WTC11 (cell line): ENCODE measurements around the gene PLK2. TPM values are rescaled to one million over a fixed set of nuclear protein-coding genes. Genes with fewer than 3 reads are reported as not detected.

Source experiments
- ATAC-seq: fragments of 200-7000 bp; cut with Tn5 transposase; 2 replicates; pipeline ENCODE4 v1.10.0; 2021; ENCODE audit warnings: mild to moderate bottlenecking, moderate library complexity
- CTCF ChIA-PET: fragments of 300-600 bp; sonication (Branson Sonifier 250); formaldehyde crosslinking; loops from one replicate; lab custom pipeline; 2021; ENCODE audit warnings: antibody characterized with exemption; lab: Charles Lee
- POLR2A ChIA-PET: fragments of 350-600 bp; sonication (Branson Sonifier 250); formaldehyde crosslinking; loops from one replicate; lab custom pipeline; 2021; ENCODE audit warnings: antibody characterized with exemption; lab: Charles Lee
- DNase-seq: peaks from one replicate; pipeline ENCODE4 v3.0.0; 2021; ENCODE audit warnings: low spot score
- H3K27ac Mint-ChIP-seq: 2 replicates; pipeline ENCODE4 v1.8.0; 2021; ENCODE audit warnings: mixed read lengths
- H3K27me3 Mint-ChIP-seq: 2 replicates; pipeline ENCODE4 v1.8.0; 2021; ENCODE audit warnings: low read depth, mild to moderate bottlenecking, moderate library complexity, mixed read lengths
- H3K36me3 Mint-ChIP-seq: 2 replicates; pipeline ENCODE4 v1.8.0; 2021; ENCODE audit warnings: mixed read lengths
- H3K4me1 Mint-ChIP-seq: 2 replicates; pipeline ENCODE4 v1.8.0; 2022; ENCODE audit warnings: mixed read lengths
- H3K4me3 Mint-ChIP-seq: 2 replicates; pipeline ENCODE4 v1.8.0; 2021; ENCODE audit warnings: mild to moderate bottlenecking, moderate library complexity, mixed read lengths
- H3K9me3 Mint-ChIP-seq: 2 replicates; pipeline ENCODE4 v1.8.0; 2021; ENCODE audit warnings: mixed read lengths
- EMX1 ChIP-seq: fragments of 250-450 bp; sonication (Bioruptor Pico); IDR thresholded peaks from 2 replicates; pipeline ENCODE4 v1.8.0; 2021; ENCODE audit warnings: mild to moderate bottlenecking
- ETV6 ChIP-seq: sonication (generic); formaldehyde crosslinking; IDR thresholded peaks from 2 replicates; pipeline ENCODE4 v1.8.1; 2022; ENCODE audit warnings: mild to moderate bottlenecking, missing genetic modification reagents
- GTF2I ChIP-seq: fragments of 250-450 bp; sonication (Bioruptor Pico); conservative IDR thresholded peaks from 2 replicates; pipeline ENCODE4 v1.4.0; 2021; ENCODE audit warnings: mild to moderate bottlenecking
- NR3C1 ChIP-seq: sonication (generic); formaldehyde crosslinking; conservative IDR thresholded peaks from 2 replicates; pipeline ENCODE4 v1.8.1; 2023; ENCODE audit warnings: low read depth, mild to moderate bottlenecking, missing genetic modification reagents
- RELA ChIP-seq: sonication (generic); formaldehyde crosslinking; IDR thresholded peaks from 2 replicates; pipeline ENCODE4 v1.8.1; 2022; ENCODE audit warnings: missing genetic modification reagents, mild to moderate bottlenecking, borderline replicate concordance
- TEAD4 ChIP-seq: sonication (generic); formaldehyde crosslinking; IDR thresholded peaks from 2 replicates; pipeline ENCODE4 v1.8.0; 2022; ENCODE audit warnings: mild to moderate bottlenecking, missing genetic modification reagents
- ZBTB21 ChIP-seq: sonication (generic); formaldehyde crosslinking; IDR thresholded peaks from 2 replicates; pipeline ENCODE4 v1.8.1; 2023; ENCODE audit warnings: mild to moderate bottlenecking, missing genetic modification reagents, borderline replicate concordance
- ZNF416 ChIP-seq: fragments of 250-450 bp; sonication (Bioruptor Pico); IDR thresholded peaks from 2 replicates; pipeline ENCODE4 v1.9.0; 2021; ENCODE audit warnings: mild to moderate bottlenecking, inconsistent platforms
- ZNF423 ChIP-seq: fragments of 250-450 bp; sonication (Bioruptor Pico); IDR thresholded peaks from 2 replicates; pipeline ENCODE4 v2.1.2; 2022; ENCODE audit warnings: mild to moderate bottlenecking, moderate library complexity
- total RNA-seq: library from RNA; stranded (reverse); gene quantifications from 3 replicates; pipeline ENCODE4 v1.2.3, GENCODE V29; 2021
- TF ChIP-seq, protein P1 (sequence below): fragments of 250-450 bp; sonication (Bioruptor Pico); IDR thresholded peaks from 2 replicates; pipeline ENCODE4 v1.9.0; 2021; ENCODE audit warnings: mild to moderate bottlenecking
- TF ChIP-seq, protein P2 (sequence below): sonication (generic); formaldehyde crosslinking; IDR thresholded peaks from 2 replicates; pipeline ENCODE4 v1.8.0; 2023; ENCODE audit warnings: mild to moderate bottlenecking, missing genetic modification reagents
- TF ChIP-seq, protein P3 (sequence below): fragments of 200-600 bp; IDR thresholded peaks from 2 replicates; pipeline ENCODE4 v1.8.0; 2022; ENCODE audit warnings: antibody characterized with exemption
- TF ChIP-seq, protein P4 (sequence below): fragments of 250-450 bp; sonication (Bioruptor Pico); IDR thresholded peaks from 2 replicates; pipeline ENCODE4 v2.1.2; 2022; ENCODE audit warnings: mild to moderate bottlenecking, moderate library complexity
- TF ChIP-seq, protein P5 (sequence below): sonication (generic); formaldehyde crosslinking; IDR thresholded peaks from 2 replicates; pipeline ENCODE4 v1.8.0; 2023; ENCODE audit warnings: missing genetic modification reagents
- TF ChIP-seq, protein P6 (sequence below): sonication (generic); formaldehyde crosslinking; IDR thresholded peaks from 2 replicates; pipeline ENCODE4 v1.8.1; 2023; ENCODE audit warnings: mild to moderate bottlenecking, missing genetic modification reagents

Gene PLK2
- total RNA-seq, 1 experiment from 2014 or later, result 37.1 TPM

DNA sequence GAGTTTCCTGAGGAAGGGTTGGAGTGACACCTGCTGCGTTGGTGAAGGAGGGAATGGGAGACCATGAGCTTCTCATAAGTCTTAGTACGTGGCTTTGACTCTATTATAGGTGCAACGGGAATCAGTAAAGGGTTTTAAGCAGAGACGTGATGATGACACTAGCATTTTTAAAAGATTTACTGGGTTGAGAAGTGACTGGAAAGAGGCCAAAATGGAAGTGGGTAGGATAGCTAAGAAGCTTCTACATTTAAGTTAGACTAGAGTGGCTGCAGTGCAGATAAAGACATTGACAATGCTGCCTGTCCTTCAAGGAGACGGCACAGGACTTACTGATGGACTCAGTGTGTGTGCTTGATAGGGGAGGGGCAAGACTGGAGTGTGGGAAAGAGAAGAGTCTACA, 37.5 kb upstream of the PLK2 start (continued):
- TF ChIP-seq GTF2I (CRISPR knock-in tag), result no peak
- TF ChIP-seq ZBTB21 (CRISPR knock-in tag), result no peak
- TF ChIP-seq, protein P1, sequence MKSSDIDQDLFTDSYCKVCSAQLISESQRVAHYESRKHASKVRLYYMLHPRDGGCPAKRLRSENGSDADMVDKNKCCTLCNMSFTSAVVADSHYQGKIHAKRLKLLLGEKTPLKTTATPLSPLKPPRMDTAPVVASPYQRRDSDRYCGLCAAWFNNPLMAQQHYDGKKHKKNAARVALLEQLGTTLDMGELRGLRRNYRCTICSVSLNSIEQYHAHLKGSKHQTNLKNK (CRISPR knock-in tag), result no peak
- TF ChIP-seq, protein P2, sequence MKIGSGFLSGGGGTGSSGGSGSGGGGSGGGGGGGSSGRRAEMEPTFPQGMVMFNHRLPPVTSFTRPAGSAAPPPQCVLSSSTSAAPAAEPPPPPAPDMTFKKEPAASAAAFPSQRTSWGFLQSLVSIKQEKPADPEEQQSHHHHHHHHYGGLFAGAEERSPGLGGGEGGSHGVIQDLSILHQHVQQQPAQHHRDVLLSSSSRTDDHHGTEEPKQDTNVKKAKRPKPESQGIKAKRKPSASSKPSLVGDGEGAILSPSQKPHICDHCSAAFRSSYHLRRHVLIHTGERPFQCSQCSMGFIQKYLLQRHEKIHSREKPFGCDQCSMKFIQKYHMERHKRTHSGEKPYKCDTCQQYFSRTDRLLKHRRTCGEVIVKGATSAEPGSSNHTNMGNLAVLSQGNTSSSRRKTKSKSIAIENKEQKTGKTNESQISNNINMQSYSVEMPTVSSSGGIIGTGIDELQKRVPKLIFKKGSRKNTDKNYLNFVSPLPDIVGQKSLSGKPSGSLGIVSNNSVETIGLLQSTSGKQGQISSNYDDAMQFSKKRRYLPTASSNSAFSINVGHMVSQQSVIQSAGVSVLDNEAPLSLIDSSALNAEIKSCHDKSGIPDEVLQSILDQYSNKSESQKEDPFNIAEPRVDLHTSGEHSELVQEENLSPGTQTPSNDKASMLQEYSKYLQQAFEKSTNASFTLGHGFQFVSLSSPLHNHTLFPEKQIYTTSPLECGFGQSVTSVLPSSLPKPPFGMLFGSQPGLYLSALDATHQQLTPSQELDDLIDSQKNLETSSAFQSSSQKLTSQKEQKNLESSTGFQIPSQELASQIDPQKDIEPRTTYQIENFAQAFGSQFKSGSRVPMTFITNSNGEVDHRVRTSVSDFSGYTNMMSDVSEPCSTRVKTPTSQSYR (CRISPR knock-in tag), result no peak
- TF ChIP-seq ZNF423 (CRISPR knock-in tag), result no peak

DNA sequence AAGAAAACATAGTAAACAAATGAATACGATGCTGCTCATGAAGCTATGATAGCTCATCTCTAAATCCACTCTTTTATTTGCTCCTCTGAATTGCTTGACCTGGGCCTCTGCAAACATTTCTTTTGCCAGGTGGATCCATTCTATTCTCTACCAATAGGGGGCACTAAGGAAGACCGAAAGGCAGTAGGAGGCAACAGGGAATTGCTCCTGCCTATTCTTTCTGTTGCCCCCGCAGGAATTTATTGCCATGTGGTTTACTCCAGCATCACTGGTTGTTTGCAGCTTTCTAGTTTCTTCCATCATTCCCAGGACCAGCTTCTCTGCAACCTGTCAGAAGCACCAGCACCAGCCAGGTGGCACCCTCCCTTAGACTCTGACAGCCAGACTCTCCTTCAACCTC, 36.6 kb upstream of the PLK2 start:
- H3K36me3 Mint-ChIP-seq, result no peaks in the 10 kb centered on the region
- TF ChIP-seq, protein P3, sequence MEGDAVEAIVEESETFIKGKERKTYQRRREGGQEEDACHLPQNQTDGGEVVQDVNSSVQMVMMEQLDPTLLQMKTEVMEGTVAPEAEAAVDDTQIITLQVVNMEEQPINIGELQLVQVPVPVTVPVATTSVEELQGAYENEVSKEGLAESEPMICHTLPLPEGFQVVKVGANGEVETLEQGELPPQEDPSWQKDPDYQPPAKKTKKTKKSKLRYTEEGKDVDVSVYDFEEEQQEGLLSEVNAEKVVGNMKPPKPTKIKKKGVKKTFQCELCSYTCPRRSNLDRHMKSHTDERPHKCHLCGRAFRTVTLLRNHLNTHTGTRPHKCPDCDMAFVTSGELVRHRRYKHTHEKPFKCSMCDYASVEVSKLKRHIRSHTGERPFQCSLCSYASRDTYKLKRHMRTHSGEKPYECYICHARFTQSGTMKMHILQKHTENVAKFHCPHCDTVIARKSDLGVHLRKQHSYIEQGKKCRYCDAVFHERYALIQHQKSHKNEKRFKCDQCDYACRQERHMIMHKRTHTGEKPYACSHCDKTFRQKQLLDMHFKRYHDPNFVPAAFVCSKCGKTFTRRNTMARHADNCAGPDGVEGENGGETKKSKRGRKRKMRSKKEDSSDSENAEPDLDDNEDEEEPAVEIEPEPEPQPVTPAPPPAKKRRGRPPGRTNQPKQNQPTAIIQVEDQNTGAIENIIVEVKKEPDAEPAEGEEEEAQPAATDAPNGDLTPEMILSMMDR, result peak; percentile 66
- no peak for TF ChIP-seq ZNF416 (CRISPR knock-in tag)
- DNase-seq (no peak), ATAC-seq (peak; percentile 80)
- H3K4me3 Mint-ChIP-seq, result no peak overlapping the region
- POLR2A ChIA-PET, result interaction anchor here (1.0 kb wide), 1 partner anchor 86 kb away, joined by 4 read pairs; the partner anchor contains the start of gene RAB3C
- peaks cover 12% of the 10 kb centered on the region for H3K4me1 Mint-ChIP-seq
- H3K9me3 Mint-ChIP-seq, result no peaks in the 10 kb centered on the region
- CTCF ChIA-PET, result interaction anchor here (0.6 to 5.3 kb wide), 18 partner anchors 9 to 390 kb away, joined by 3 to 69 read pairs (median 4); no protein-coding TSS in a partner anchor
- no peaks in the 10 kb centered on the region; the same call in 1 of the 2 replicates for H3K27me3 Mint-ChIP-seq
- H3K27ac Mint-ChIP-seq, result no peak overlapping the region

DNA sequence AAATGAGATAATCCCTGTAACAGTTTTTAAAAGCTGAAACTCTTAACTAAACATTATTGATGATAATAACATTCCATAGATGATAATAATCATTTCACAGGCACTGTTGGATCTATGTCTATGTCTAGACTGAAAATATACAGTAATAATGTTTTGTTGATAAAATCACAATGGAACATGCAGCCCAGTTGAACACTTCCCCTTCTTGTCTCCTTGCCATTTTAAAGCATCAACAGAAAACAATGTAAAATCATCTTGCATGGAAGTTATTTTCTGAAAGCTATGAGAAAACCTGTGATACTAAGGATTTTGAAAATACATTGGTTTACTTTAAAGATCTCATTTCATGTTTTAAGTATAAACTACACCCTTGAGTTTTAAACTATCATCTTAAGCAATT, 33.3 kb upstream of the PLK2 start:
- TF ChIP-seq, protein P4, sequence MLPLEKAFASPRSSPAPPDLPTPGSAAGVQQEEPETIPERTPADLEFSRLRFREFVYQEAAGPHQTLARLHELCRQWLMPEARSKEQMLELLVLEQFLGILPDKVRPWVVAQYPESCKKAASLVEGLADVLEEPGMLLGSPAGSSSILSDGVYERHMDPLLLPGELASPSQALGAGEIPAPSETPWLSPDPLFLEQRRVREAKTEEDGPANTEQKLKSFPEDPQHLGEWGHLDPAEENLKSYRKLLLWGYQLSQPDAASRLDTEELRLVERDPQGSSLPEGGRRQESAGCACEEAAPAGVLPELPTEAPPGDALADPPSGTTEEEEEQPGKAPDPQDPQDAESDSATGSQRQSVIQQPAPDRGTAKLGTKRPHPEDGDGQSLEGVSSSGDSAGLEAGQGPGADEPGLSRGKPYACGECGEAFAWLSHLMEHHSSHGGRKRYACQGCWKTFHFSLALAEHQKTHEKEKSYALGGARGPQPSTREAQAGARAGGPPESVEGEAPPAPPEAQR (CRISPR knock-in tag), result no peak
- TF ChIP-seq EMX1 (CRISPR knock-in tag) (no peak), RELA (CRISPR knock-in tag) (no peak), NR3C1 (CRISPR knock-in tag) (no peak), ETV6 (CRISPR knock-in tag) (no peak), TEAD4 (no peak)
- TF ChIP-seq, protein P5, sequence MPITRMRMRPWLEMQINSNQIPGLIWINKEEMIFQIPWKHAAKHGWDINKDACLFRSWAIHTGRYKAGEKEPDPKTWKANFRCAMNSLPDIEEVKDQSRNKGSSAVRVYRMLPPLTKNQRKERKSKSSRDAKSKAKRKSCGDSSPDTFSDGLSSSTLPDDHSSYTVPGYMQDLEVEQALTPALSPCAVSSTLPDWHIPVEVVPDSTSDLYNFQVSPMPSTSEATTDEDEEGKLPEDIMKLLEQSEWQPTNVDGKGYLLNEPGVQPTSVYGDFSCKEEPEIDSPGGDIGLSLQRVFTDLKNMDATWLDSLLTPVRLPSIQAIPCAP, result no peak
- TF ChIP-seq, protein P6, sequence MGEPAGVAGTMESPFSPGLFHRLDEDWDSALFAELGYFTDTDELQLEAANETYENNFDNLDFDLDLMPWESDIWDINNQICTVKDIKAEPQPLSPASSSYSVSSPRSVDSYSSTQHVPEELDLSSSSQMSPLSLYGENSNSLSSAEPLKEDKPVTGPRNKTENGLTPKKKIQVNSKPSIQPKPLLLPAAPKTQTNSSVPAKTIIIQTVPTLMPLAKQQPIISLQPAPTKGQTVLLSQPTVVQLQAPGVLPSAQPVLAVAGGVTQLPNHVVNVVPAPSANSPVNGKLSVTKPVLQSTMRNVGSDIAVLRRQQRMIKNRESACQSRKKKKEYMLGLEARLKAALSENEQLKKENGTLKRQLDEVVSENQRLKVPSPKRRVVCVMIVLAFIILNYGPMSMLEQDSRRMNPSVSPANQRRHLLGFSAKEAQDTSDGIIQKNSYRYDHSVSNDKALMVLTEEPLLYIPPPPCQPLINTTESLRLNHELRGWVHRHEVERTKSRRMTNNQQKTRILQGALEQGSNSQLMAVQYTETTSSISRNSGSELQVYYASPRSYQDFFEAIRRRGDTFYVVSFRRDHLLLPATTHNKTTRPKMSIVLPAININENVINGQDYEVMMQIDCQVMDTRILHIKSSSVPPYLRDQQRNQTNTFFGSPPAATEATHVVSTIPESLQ (CRISPR knock-in tag), result no peak
- no peaks in the 10 kb centered on the region for H3K9me3 Mint-ChIP-seq
- ChIA-PET POLR2A (no interaction called here), CTCF (no interaction called here)
- peaks cover 14% of the 10 kb centered on the region for H3K4me1 Mint-ChIP-seq
- H3K36me3 Mint-ChIP-seq, result no peaks in the 10 kb centered on the region
- DNase-seq (no peak), ATAC-seq (no peak)
- no peak overlapping the region for H3K4me3 Mint-ChIP-seq
- H3K27me3 Mint-ChIP-seq, result no peaks in the 10 kb centered on the region; the same call in 1 of the 2 replicates
- no peak overlapping the region for H3K27ac Mint-ChIP-seq
